Hepatocyte (in vitro differentiated cells): ENCODE measurements around the gene ARHGAP40.

Source experiments
- EZH2 ChIP-seq: fragments of 200-600 bp; sonication (generic); IDR thresholded peaks from 2 replicates; pipeline ENCODE4 v1.6.1; 2016; ENCODE audit warnings: antibody characterized with exemption, mild to moderate bottlenecking, borderline replicate concordance
- EZH2phosphoT487 ChIP-seq: fragments of 200-600 bp; sonication (generic); IDR thresholded peaks from one replicate; pipeline ENCODE4 v1.6.1; 2018; ENCODE audit warnings: antibody characterized with exemption, mild to moderate bottlenecking, low read depth, moderate library complexity; ENCODE audit not compliant: unreplicated experiment, severe bottlenecking

- TF ChIP-seq EZH2 (no peak), EZH2phosphoT487 (no peak)
Measured at GRCh38 chr20:38600057-38600456, 1.6 kb upstream of the ARHGAP40 start.
